Gastrocnemius medialis (tissue), 4 donors: Measurements from ENCODE around the gene MCUB.

Source experiments
- POLR2A ChIP-seq, 2 donors: fragments of 450-650 bp; IDR thresholded peaks; one replicate each; pipeline ENCODE4 v1.6.1; 2017; ENCODE audit warnings: antibody characterized with exemption in 2 of 2, mild to moderate bottlenecking in 2 of 2, moderate library complexity in 2 of 2
- TF ChIP-seq, protein P1 (sequence below), 5 experiments: fragments of 450-650 bp in 3 of 5; fragments of 200-600 bp in 2 of 5; sonication (generic) in 2 of 5; IDR thresholded peaks in 4 of 5; conservative IDR thresholded peaks in 1 of 5; 1 replicate in 4 of 5; 2 replicates in 1 of 5; pipeline ENCODE4 v1.5.1; 2016 to 2019; ENCODE audit warnings: antibody characterized with exemption in 5 of 5, mild to moderate bottlenecking in 3 of 5, moderate library complexity in 3 of 5

GRCh38 chr4:109730619-109731545, 170.8 kb downstream of the MCUB start:
- no peak for TF ChIP-seq POLR2A (IDR thresholded peaks at IDR 0.05)
- TF ChIP-seq, protein P1, sequence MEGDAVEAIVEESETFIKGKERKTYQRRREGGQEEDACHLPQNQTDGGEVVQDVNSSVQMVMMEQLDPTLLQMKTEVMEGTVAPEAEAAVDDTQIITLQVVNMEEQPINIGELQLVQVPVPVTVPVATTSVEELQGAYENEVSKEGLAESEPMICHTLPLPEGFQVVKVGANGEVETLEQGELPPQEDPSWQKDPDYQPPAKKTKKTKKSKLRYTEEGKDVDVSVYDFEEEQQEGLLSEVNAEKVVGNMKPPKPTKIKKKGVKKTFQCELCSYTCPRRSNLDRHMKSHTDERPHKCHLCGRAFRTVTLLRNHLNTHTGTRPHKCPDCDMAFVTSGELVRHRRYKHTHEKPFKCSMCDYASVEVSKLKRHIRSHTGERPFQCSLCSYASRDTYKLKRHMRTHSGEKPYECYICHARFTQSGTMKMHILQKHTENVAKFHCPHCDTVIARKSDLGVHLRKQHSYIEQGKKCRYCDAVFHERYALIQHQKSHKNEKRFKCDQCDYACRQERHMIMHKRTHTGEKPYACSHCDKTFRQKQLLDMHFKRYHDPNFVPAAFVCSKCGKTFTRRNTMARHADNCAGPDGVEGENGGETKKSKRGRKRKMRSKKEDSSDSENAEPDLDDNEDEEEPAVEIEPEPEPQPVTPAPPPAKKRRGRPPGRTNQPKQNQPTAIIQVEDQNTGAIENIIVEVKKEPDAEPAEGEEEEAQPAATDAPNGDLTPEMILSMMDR (IDR thresholded peaks at IDR 0.05 in 4 of 5, conservative IDR thresholded peaks at IDR 0.05 in 1 of 5) = no peak
